ENCODE data around the gene ADAMTSL1. TPM values are rescaled to one million over a fixed set of nuclear protein-coding genes. Genes with fewer than 3 reads are reported as not detected.

The ADAMTSL1 gene
- total RNA-seq, 1 experiment from 2014 or later, result 1.2 TPM

- no peak overlapping the region for H3K27ac Mint-ChIP-seq
- H3K4me3 Mint-ChIP-seq, result no peak overlapping the region
- H3K4me1 Mint-ChIP-seq, result peaks cover 29 to 31% of the 10 kb centered on the region in 2 experiments
- Histone ChIP-seq H3K9me3 (ENCODE audit: control insufficient read depth, low read depth, low read length) (no peaks in the 10 kb centered on the region), H3K27ac (ENCODE audit: insufficient read length, low read depth, low read length) (no peak overlapping the region), H3K9ac (ENCODE audit: extremely low read depth, insufficient read length, low read length) (no peak overlapping the region), H3T11ph (ENCODE audit: low read length) (no peak overlapping the region), H4K8ac (replicated peaks; ENCODE audit: insufficient read length, low read depth, low read length) (no peak overlapping the region), H4K91ac (ENCODE audit: insufficient read length, low read depth, low read length) (no peak overlapping the region), H3K27me3 (ENCODE audit: insufficient read depth, low read length) (no peaks in the 10 kb centered on the region), H3K18ac (ENCODE audit: insufficient read length, low read depth, low read length) (no peak overlapping the region), H2BK120ac (ENCODE audit: low read depth, low read length, poor library complexity, severe bottlenecking) (no peak overlapping the region), H3K23me2 (ENCODE audit: insufficient read length, low read depth, low read length, poor library complexity, severe bottlenecking) (no peaks in the 10 kb centered on the region), H4K20me1 (ENCODE audit: control insufficient read depth, insufficient read depth, insufficient read length) (no peaks in the 10 kb centered on the region), H2AFZ (ENCODE audit: low read length) (no peak overlapping the region), H3K14ac (ENCODE audit: insufficient read depth, low read length) (no peak overlapping the region), H3K56ac (ENCODE audit: insufficient read length, low read depth, low read length) (no peak overlapping the region), H3K4ac (ENCODE audit: low read depth, low read length) (no peak overlapping the region), H3K4me1 (ENCODE audit: insufficient read depth, low read length) (no peaks in the 10 kb centered on the region), H3K4me2 (ENCODE audit: insufficient read depth, insufficient read length, low read length) (no peak overlapping the region), H3K79me2 (ENCODE audit: insufficient read depth, low read length) (no peaks in the 10 kb centered on the region), H3K79me1 (ENCODE audit: insufficient read depth, low read depth, low read length, poor library complexity, severe bottlenecking) (no peaks in the 10 kb centered on the region), H3K23ac (ENCODE audit: insufficient read length, low read depth, low read length) (no peak overlapping the region), H2BK20ac (ENCODE audit: low read depth, low read length, poor library complexity, severe bottlenecking) (no peak overlapping the region), H4K5ac (ENCODE audit: insufficient read length, low read depth, low read length) (no peak overlapping the region), H2AK5ac (ENCODE audit: insufficient read length, low read length) (no peak overlapping the region), H2BK12ac (ENCODE audit: insufficient read length, low read depth, low read length) (no peak overlapping the region), H2BK5ac (ENCODE audit: insufficient read length, low read length) (no peak overlapping the region), H2BK15ac (ENCODE audit: low read depth, low read length) (no peak overlapping the region)
- peaks cover 3% of the 10 kb centered on the region for H3K27me3 Mint-ChIP-seq (ENCODE audit: low read depth)
- TF ChIP-seq CTCF (conservative IDR thresholded peaks at IDR 0.05), result peak; percentile 72
- WGBS (ENCODE audit: extremely low coverage, insufficient read length, low lambda C conversion rate), result no CpG with 5 or more reads among the region's 4 CpGs
- DNase-seq, result peak; percentile 38
- no peaks in the 10 kb centered on the region for H3K36me3 Mint-ChIP-seq (ENCODE audit: insufficient read depth in 1 of 3, low read depth in 3 of 3)
- no peaks in the 10 kb centered on the region for H3K9me3 Mint-ChIP-seq
Measured at GRCh38 chr9:18824095-18824666, 350.2 kb downstream of the ADAMTSL1 start.

Measured in H9 (cell line).